Renal cortex interstitium (tissue), 11 donors: ENCODE measurements around the gene LLPH. TPM values are rescaled to one million over a fixed set of nuclear protein-coding genes. Genes with fewer than 3 reads are reported as not detected.

Experiments used
- DNase-seq, 11 donors: peaks; one replicate each; pipeline ENCODE4 v3.0.0-alpha.2; 2013; ENCODE audit warnings: low read depth in 9 of 11, low spot score in 4 of 11; ENCODE audit errors: extremely low read depth in 1 of 11
- polyA plus RNA-seq, 3 donors: library from polyadenylated mRNA; unstranded; fragments of 120-200 nt; gene quantifications; one replicate each; pipeline ENCODE4 v1.2.1, GENCODE V29; 2013; ENCODE audit not compliant: insufficient read length in 3 of 3

LLPH gene
- polyA plus RNA-seq, 3 donors: 24.4 to 42.8 (median 31.4) TPM

DNA sequence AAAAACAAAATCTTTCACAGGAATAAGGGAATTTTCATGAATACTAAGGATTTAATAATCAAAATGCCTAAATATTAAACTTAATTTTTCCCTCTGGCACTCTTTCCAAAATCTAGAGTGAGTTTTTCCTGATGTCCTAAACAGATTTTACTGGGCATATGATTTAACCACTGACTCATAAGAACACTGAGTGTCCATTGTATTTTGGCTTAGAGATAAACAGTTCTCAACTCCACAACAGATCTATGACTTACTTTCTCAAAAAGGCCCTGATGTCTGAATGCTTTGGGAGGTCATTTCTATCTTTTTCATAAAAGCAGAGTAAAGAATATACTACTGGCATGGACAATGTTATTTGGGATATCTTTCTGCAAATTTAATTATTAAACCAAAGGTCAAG lies 24.2 kb upstream of the LLPH start:
- no peak for DNase-seq

DNA sequence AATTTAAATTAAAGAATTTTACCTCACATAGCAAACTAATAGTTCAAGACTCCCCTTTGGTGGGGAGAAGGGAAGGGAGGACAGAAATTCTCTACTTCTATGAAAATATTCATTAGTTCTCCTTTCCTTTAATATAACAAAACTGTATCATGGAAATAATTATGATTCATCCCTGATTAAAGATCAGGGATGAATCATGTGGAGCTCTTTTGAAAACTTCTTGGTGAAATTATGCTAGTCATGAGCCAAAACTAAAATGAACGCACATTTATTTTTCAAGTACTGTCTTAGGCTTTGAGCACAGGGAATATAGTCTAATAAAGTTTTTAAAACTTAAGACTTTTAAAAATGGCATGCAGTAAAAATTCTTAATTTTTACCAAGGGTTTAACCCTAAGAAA lies 22.2 kb upstream of the LLPH start:
- no peak for DNase-seq

DNA sequence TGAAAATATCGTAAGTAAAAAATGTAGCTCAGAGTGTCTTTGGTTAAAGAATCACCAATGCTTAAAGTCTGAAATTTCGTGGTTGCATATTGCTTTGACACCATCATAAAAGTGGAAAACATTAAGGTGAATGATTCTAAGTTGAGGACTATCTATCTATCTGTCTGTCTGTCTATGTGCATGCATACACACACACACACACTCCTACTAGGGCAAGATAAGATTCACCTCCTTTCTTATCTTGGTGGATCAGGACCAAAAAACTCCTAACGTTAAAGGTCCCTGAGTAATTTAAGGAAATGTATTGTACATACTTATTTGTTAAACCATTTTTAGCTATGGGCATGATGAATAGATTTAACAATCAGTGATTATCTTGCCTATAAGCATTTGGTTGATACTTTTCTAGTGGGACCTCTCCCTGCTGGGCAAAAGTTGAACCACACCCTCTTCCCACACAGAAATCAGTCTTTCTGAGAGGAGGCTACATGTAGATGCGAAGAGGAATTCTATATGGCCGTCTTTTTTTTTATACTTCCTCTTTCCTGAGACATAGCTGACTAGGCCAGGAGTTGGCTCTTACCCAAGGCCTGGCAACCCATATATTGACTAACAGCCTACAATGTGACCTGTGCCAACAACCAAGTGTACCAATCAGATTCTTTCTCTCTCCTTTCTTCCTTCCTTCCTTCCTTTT lies 19.3 kb upstream of the LLPH start:
- no peak for DNase-seq

DNA sequence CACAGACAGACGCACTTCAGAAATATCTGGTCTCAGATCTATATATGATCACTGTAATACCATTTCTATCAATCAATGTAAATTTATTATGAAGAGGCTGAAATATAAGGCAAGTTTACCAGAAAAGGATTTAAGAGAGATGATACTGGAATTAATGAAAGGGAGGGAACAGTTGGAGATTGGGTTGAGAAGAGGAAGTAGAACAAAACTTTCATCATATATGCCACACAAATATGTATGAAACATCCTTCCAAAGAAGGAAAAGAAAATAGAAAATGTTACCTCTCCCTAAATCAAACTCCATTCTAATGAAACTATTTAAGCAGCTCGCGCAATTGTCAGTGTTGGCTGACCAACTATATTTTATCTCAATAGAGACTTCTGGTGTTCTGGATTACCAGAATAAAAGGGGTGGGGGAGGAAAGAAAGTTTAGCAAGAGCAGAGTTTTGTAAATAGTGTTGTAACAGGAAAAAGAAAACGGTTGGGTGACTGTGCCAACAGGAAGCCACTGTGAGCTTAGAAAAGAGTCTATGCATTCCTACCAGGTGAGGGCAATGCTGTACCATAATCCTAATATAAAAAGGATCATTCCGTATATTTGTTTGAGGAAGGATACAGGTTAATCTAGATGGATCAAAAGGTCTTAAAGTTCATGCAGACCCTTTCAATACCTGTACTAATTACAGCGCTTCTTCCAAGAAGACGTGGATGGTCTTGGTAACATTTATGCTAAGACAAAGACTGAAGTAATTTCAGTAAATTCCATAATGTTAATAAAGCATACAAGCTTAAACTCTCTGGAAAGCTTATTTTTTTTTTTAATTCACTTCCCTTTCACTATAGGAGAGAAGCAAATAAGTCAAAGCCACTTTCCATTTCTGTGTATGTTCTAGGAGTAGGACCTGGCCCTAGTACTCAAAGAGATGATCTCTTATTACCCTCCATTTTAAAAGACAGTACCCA lies 14.5 kb upstream of the LLPH start:
- DNase-seq: peak in 7 of 11 donors; percentile 22 to 58 (median 41)

DNA sequence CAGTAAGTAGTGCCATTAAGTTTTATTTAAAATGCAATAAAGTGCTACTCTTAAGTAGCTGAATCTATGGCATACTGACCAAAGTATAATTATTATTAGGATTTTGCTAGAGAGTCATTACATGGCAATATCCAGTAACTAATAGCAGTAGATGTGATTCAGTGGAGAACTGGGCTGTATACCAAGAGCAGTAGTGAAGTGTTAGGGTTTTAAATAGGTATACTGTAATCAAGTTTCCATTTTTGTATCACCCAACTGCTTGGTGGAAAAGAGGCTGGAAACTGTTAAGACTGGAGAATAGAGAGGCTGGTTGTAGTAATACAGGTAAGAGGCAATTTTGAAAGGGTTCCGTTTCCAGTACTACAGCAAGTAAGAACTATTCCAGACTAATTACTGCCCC lies 13.3 kb upstream of the LLPH start:
- no peak for DNase-seq

DNA sequence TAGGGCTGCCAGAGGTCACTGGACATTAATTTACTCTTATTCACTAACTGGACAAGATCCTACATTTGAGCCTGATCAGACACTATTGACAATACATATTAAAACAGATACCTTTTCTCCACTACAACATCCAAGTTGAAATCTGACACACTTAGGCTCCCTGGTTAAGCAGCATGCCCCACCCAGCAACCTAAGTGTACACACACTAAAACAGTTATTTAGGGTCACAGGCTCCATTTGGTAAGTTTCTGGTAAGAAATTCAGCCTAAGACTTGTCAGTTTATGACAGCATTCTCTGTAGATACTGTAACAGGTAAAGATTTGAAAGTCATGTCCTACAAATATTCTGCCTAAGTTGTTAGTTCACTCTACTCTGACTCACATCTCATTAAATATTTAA lies 12.3 kb upstream of the LLPH start:
- DNase-seq: no peak

DNA sequence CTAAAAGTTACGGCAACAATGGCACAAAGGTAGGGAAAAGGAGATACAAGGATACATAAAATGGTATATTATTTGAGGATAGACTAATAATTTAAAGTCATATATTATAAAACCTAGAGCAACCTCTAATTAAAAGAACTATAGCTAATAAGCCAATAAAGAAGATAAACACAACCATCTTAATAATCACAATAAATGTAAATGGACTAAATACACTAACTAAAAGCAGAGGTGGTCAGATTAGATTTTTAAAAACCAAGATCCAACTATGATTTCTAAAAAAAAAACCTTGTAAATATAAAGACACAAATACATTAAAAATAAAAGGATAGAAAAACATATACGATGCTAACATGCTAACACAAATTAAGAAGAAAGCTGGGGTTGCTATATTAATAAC lies 10.7 kb upstream of the LLPH start:
- no peak for DNase-seq

DNA sequence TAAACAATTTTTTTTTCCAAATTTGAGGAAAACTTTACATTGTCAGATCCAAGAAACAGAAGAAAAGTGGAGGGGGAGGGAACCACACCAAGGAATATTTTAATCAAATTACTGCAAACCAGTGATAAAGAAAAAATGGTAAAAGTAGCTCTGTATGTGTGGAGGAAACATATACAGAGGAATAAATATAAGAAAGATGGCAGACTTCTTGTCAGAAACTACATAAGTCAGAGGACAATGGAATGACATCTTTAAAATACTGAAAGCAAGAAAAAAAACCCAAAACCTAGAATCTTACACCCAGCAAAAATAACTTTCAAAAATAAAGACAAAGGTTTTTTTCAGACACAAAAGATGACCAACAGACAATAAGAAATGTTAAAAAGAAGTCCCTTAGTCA lies 10.2 kb upstream of the LLPH start:
- no peak for DNase-seq

DNA sequence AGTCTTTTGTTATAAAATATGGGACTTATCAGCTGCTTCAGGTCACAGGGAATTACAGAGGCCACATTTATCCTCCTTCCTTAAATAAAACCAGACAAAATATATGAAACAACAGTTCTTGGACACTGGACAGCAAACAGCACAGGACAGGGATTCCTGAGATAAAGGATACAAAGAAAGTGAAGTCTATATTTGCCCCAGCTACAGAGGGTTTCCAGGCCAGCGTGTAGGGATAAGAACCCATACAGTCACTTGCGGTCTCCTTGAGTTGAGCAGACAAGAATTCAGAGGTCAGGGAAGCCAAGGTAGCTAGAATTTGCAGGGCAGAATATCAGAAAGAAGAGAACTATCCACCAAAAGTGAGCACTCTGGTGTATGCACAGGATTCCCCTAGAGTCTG lies 8.8 kb upstream of the LLPH start:
- no peak for DNase-seq

DNA sequence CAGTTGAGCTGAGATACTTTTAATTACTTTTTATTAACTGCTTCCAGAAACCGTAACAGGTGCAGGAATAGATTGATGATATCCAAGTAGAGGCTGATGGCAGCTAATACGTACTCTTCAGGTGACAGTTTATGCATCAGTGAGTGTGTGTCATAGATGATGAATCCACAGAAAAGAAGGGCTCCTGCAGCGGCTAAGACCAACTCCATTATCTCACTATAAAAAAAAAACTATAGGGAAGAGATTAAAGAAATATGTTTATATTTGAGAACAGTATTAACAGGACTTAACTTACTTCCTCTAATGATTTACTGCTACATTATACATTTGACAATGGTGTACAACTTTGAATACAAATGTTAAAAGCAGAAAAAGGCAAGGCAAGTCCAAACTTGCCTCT lies 7.4 kb upstream of the LLPH start:
- no peak for DNase-seq

DNA sequence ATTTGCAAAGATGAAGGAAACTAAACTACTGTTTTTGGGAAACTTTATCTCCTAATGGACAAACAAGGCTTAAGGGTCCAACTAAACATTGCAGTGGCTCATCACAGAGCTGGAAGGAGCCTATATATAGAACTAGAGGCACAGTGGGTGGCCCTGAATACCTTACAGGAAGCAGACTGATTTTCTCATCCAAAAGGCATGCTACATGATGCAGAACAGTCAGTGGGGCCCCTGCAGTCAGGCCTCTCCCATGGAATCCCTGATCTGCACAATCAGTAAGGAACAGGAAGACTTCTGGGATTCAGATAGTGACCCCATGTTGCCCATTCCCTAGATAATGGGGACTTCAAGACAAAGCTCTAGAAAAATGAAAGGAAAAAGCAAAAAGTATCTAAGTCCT lies 1.9 kb upstream of the LLPH start:
- DNase-seq: no peak

DNA sequence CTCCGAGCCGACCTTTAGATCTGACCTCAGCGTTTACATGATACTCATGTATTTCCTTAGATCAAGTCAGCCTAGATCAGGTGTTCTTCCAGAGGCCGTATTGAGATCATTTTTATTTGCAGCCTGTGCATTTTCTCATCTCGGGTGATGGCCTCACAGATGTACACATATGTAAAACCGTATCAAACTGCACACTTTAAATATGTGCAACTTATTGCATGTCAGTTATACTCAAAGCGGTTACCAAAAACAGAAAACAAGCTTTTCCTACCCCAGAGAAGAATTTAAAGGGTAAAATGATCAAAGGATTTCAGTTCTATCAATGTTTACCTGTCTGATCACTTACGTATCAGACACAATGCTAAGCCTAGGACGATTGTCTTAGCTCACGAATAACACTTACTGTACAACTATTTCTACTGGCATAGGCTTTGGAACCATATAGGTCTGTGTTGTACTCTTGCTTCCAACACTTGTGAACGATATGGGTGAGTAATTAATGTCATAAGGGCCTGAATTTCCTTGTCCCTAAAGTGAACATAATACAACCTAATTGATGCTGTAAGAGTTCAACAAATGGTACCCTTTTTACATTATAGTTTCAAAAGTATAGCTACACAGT lies 628 bp upstream of the LLPH start:
- no peak for DNase-seq

DNA sequence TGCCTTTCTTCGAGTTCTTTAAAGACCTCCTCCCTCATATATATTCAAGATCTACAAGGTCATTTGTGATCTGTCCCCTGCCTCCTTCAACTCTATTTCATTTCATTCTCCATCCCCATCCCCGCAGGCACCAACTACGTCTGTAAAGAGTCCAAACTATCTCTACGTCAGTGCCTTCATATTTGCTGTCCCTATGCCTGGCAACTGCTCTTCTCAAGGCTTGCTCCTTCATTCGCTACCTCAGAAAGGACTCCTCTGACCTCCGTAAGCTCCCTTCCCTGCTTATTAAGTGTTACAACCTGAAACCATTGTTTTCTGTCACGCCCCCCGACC lies 650 bp downstream of the LLPH start:
- no peak for DNase-seq

DNA sequence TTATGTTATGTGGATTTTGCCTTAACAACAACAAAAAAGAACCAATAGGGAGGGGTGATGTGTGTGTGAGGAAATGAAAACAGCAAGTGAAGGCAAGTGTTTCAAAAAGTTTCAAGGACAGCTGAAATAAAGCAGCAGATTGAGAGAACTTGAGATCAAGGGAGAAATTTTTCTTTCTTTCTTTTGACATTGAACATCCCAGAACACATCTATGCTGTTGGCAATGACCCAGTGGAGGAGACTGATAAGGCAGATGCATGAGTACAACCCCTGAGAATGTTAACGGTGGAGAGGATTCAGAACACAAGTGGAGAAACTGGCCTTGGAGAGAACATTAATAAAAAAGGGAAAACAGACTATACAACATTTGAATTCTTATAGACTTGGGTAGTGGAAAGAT lies 2.9 kb downstream of the LLPH start:
- no peak for DNase-seq

DNA sequence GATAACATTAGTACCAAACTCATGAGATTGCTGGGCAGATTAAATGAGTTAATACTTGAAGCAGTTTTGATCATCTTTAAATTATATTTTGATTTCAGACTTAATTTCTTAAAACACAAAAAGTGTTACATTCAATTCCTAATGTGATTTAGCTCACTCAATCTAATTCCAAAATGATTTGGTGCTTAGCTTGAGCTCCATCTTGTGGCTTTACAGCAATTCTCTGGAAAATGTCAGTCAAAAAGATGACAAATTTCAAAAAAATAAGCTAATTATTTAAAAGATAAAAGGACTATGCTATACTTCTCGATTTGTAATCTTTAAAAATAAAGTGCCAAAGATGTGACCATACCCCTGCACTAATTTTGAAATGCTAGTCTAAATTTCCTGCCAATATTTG lies 10.1 kb downstream of the LLPH start:
- no peak for DNase-seq

DNA sequence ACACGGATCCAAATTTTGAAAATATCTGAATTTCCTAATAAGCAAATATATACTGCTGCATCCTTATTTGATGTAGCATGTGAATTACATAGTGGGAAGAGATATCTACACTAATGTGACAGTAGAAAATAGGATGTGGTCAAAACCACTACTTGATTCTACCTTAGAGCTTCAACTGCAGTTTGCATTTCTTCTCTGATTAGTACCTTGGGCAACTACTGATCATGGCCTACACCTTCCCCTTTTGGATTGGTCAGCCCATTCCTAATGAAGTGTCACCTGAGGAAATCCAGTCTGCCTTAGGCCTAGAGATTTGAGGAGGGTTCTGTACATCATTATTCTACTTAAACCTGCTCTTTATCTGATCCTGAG lies 10.7 kb downstream of the LLPH start:
- no peak for DNase-seq

DNA sequence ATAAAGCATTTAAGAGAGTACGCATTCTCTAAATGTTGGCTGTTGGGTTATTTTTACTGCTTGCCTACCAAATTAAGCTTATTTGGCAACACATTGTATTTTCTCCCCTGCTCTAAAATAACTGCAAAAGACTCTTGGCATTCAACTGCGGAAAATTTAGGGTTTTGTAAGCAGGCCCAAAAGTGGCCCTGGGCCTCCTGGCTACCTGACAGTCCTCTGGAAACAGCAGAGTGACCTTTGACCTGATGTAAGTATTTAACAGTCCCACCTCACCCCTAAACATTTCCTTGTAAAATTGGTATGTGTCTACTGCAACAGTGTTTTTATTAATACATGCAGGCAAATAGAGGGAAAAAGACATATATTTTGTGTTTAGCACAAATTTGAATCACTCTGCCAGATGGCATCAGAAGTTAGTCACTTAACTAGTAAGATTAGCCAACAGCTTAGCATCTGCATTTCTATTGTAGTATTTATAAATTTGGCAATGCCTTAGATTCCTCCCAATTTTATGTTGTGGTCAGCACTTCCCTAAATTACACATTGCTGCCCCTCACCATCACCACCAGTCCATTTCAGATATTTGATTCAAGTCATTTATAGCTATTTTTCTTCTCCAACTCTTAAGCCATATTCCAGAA lies 11.2 kb downstream of the LLPH start:
- no peak for DNase-seq

DNA sequence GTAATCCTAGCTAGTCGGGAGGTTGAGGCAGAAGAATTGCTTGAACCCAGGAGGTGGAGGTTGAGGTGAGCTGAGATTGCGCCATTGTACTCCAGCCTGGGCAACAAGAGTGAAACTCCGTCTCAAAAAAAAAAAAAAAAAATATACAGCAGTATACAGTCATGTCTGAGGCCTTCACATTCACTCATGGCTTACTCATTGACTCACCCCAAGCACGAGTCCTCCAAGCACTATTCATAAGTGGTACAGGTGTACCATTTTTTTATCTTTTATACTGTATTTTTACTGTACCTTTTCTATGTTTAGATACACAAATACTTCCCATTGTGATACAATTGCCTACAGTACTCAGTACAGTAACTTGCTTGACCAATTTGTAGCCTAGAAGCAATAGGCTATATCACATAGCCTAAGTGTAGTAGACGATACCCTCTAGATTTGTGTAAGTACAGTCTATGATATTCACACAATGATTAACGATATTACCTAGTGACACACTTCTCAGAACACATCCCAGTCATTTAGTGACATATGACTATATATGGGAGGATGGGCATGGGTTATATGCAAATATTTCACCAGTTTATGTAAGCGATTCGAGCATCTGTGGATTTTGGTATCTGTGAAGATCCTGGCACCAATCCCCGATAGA lies 12.2 kb downstream of the LLPH start:
- no peak for DNase-seq

DNA sequence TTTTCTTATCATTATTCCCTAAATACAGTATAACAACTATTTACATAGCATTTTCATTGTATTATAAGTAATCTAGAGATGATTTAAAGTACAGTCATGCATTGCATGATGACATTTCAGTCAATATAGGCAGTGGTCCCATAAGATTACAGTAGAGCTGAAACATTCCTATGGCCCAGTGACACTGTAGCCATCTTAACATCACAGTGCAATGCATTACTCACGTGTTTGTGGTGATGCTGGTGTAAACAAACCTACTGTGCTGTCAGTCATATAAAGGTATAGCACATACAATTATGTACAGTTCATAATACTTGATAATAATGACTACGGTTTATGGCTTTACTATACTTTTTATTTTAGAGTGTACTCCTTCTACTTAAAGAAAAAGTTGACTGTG lies 13.3 kb downstream of the LLPH start:
- DNase-seq: no peak
